EH (cell line): ENCODE measurements around the gene TMC6.
"Not testable (repeated sequence)": the region's sequence is repeated elsewhere in the genome, so short reads cannot be mapped to it uniquely, and the experiment has no call there.

ENCODE experiments used
- DNase-seq: peaks from one replicate; pipeline ENCODE4 v3.0.0-alpha.2; 2015; ENCODE audit warnings: low read depth

The TMC6 gene, protein sequence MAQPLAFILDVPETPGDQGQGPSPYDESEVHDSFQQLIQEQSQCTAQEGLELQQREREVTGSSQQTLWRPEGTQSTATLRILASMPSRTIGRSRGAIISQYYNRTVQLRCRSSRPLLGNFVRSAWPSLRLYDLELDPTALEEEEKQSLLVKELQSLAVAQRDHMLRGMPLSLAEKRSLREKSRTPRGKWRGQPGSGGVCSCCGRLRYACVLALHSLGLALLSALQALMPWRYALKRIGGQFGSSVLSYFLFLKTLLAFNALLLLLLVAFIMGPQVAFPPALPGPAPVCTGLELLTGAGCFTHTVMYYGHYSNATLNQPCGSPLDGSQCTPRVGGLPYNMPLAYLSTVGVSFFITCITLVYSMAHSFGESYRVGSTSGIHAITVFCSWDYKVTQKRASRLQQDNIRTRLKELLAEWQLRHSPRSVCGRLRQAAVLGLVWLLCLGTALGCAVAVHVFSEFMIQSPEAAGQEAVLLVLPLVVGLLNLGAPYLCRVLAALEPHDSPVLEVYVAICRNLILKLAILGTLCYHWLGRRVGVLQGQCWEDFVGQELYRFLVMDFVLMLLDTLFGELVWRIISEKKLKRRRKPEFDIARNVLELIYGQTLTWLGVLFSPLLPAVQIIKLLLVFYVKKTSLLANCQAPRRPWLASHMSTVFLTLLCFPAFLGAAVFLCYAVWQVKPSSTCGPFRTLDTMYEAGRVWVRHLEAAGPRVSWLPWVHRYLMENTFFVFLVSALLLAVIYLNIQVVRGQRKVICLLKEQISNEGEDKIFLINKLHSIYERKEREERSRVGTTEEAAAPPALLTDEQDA

DNA sequence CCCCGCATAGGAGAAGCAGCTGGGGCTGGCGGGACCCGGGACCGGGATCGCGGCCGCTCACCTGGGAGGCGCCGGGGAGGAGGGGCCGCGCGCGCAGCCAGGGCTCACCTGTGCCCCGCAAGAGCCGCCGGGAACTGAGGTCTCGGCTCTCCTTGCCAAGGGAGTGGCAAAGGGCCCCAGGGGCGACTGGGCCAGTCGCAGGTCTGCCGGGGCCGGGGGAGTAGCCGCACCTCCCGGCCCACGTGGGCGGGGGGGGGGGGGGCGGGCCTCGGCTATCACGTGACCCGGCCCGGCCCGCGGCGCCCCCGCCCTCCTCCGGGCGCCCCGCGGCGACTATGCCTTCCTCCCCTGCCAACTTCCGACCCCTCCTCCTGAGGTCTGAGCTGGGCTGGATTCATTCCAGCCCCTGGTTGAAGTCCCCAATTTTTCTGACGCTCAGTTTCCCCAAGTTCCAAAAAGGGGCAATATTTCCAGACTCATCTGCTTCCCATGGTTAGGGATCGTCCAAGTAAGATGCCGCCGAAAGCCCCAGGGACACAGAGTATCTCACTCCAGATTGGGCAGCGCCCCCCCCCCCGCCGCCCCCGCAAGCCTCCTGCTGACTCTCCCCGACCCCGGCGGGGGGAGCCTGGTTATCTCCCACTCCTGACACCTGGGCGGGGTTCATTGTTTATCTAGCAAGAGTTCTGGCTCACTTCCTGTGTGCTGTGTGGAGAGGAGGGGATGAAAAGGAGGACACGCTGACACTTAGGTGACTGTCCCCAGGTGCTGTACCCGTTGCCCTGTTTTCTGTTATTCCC lies at the start of gene TMC6:
Gene TMC6 (minus strand): TSS at position 205 of the 800 bp plus-strand sequence. CDS start 1,923 bp downstream, outside the sequence.
- peak; percentile 11 for DNase-seq

GRCh38 chr17:78176548-78177025 lies 48.0 kb upstream of the TMC6 start:
- DNase-seq, result peak; percentile 45

DNA sequence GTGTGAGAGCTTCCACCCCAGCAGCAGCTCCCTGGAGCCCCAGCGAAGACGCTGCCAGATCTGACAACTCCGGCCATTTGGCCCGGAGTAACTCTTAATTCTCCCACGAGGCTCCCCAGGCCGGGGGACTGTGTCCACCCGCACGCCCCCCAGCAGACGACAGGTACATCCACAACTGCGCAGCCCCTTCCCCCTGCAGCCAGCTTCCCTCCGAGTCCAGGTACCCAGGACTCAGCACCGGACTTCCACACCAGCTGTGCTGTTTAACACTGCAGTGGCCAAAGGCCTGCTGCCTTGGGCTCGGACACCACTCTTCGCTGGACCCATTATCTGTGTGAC lies 47.1 kb upstream of the TMC6 start:
- no peak for DNase-seq

GRCh38 chr17:78174870-78175642 lies 46.5 kb upstream of the TMC6 start:
- no peak for DNase-seq

DNA sequence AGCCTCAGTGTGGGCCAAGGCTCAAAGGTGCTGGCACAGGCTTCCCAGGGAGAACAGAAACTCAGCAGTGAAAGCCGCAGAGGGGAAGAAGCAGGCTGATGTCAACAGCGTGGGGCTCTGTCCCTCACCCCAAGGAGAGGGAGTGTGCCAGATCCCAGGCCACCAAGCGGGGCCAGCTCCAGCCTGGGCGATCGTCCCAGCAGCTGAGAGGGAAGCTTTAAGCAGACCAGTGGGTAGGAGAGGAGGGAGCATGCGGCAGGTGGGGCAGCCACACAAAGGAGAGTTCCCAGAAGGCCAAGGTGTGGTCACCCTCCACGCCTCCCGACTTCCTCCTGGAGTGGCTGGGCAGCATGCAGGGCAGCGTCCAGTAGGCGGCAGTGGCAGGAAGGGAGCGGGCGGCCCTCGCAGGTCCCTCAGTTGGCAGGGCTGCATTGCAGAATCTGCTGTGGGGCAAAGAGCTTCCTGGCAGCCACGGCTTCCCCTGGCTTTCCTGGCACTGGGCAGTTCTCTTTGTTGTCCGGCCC lies 45.9 kb upstream of the TMC6 start:
- no peak for DNase-seq

DNA sequence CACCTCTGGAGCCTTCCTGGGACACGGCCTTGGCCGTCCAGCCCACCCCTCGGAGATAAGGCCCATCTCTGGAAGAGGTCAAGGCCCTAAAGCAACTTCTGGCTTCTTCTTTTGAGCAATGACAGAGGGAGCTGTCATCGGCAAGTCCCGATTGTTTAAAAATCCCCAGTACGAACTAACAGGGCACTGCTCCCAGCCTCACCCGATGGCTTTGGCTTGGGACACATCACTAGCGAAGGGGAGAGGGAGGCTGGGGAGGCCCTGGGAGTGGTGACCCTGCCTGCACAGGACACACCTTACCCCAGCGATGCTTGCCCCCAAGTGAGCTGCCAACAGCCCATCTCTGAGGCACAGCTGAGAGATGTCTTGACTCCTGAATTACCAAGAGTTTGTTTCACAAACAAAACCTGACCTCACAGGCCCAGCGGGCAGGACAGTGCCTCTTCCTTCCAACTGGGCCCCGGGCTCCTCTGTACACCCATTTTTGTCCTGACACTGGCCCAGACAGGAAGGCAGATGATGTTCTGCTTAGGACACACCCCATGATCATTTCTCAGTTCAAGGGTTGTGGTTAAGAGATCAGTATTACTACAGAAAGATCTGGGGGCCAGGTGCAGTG lies 44.7 kb upstream of the TMC6 start:
- DNase-seq, result no peak

- DNase-seq, result peak; percentile 52
Observed at GRCh38 chr17:78172249-78173051, 43.9 kb upstream of the TMC6 start.

DNA sequence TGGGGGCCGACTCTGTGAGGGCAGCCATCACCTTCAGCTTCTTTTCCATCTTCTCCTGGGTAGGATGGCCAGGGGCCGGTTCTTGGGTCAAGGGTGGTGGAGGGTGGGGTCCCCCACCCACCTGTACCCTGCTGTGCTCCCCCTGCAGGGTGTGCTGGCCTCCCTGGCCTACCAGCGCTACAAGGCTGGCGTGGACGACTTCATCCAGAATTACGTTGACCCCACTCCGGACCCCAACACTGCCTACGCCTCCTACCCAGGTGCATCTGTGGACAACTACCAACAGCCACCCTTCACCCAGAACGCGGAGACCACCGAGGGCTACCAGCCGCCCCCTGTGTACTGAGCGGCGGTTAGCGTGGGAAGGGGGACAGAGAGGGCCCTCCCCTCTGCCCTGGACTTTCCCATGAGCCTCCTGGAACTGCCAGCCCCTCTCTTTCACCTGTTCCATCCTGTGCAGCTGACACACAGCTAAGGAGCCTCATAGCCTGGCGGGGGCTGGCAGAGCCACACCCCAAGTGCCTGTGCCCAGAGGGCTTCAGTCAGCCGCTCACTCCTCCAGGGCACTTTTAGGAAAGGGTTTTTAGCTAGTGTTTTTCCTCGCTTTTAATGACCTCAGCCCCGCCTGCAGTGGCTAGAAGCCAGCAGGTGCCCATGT lies 43.2 kb upstream of the TMC6 start:
- DNase-seq, result not testable (repeated sequence)

GRCh38 chr17:78170692-78171590 lies 42.4 kb upstream of the TMC6 start:
- DNase-seq, result no peak

DNA sequence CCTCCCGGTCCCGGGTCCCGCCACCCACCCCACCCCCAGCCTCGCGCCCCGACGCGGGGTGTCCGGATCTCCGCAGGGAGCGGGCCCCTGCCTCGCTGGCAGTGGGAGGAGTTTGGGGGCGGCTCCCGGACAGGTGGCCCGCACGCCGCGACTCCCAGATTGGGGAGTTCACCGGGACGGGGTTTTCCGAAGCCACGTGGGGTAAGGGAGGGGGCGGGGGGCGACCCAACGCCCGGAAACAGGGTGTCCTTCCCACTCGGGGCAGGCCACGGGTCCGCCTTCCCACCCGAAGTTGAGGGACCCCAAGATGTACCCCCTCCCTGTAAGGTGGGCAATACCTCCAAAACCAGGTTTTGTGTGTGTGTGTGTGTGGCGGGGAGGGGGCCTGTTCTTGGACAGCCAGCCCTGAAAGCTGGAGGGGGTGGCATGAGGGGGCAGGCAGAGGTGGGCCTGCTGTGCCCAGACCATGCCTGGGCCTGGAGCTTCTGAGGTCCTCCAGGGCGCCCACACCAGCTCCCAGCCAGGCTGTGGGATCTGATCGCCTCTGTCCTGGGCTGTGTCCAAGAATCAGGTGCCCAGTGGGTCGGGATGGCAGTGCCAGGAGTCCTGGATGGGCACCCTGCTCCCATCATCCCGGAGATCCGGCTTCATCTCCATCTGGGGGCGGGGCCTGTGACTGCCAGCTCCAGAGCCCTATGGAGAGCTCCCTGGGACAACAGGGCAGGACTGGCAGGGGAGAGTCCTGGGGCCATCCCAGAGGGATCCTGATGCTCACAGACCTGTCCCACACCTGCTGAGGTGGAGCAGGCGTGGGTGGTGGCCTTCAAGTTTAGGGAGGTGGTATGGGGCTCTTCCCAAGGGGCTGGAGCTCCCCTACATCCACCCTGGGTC lies 40.6 kb upstream of the TMC6 start:
- peak; percentile 71 for DNase-seq

DNA sequence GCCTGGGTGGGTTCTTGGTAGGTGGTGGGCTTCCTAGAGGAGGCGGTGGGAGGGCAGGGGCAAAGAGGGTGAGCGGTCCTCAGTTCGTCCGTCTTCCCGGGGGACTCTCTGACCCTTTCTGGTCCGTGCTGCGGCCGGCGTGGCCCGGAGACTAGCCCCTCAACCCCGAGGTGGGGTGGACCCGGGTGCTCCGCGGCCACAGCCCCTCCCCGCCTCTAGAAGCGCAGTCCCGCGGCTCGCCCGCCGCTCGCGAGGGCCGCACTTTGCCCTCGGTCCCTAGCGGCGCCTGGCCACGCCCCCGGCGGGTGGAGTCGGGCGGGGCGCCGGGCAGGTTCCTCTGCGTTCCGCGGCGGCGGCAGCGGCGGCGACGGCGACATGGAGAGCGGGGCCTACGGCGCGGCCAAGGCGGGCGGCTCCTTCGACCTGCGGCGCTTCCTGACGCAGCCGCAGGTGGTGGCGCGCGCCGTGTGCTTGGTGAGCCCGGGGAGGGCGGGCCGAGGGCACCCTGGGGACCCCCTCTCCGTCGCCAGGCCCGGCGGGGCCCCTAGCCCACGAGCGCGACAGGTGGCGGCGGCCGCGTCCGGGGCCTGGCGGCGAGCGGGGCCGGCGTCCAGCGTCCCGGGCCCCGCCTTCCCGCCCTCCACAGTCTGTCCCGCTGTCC lies 39.8 kb upstream of the TMC6 start, which contains the start of gene SYNGR2:
Gene SYNGR2 (plus strand): TSS at position 340 of the 661 bp plus-strand sequence. CDS start 36 bp downstream, at position 376.
- peak; percentile 66 for DNase-seq

- DNase-seq, result no peak
Observed at GRCh38 chr17:78166416-78166815, 37.9 kb upstream of the TMC6 start.

DNA sequence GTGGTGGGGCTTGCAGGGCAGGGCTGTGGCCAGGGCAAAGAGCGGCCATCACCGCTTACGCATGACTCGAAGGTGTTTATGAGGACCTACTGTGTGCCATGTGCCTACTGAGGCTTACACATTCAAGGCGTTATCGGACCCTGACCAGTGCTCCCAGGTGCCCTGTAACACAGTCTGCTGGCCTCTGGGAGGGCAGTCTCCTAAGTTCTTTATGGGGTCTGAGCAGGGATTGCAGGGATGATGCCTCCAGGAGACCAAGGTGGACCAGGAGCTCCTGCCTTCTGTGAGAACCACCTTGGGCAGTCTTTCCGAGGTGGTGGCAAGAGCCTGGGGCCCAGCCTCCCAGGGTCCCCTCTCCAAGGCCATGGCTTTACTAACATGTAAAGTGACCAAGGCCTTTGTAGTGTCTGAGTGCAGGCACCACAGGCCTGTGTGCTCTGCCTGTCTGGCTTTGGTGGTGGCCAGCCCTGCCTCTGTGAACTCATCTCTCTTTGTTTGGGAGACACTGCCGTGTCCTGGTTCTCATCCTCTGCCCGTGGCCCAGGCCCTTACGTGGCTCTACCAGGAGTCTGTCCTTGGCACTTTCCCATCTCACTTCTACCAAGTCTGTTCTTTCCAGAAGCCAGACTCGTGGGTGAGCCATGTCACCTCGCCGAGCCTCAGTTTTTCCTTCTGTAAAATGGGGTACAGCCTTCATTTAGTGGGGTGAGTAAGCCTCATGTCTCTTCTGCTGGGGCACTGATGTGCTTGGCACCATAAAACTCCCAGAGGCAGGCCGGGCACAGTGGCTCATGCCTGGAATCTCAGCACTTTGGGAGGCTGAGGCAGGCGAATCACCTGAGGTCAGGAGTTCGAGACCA lies 36.4 kb upstream of the TMC6 start:
- DNase-seq, result no peak

DNA sequence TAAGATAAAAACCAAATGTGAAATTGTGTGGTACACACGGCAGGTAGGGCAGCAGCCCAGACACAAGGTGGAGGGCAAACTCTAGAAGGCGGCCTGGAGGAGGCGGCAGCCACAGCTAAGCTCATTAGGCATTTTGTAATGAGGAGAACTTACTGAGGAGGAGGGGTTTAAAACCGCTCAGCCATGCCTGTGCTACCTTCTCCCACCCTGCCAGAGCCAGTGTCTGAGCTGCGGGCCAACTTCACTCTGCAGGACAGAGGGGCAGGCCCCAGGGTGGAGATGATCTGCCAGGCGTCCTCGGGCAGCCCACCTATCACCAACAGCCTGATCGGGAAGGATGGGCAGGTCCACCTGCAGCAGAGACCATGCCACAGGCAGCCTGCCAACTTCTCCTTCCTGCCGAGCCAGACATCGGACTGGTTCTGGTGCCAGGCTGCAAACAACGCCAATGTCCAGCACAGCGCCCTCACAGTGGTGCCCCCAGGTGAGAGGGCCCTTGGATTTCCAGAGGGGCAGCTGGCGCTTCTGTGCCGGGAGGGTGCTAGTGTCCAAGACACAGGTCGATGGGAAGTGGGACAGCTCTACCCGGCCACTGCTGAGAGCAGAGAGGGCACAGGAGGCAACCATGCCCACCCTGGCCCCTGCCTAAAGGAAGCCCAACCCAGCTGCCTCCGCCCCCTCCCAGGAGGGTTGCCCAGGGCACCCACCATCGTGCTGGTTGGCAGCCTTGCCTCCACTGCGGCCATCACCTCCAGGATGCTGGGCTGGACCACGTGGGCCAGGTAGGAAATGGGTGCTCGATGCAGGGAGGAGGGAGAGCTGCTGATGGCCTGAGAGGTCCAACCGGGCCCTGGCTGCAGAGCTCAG lies 35.6 kb upstream of the TMC6 start:
- DNase-seq, result no peak
